HFF-Myc (cell line): ENCODE results near the gene IGF2R.

Experiments
- DNase-seq: peaks from one replicate; pipeline ENCODE4 v3.0.0-alpha.2; 2011; ENCODE audit warnings: low read depth; ENCODE audit errors: extremely low read depth
- H3K4me3 ChIP-seq: replicated peaks from 2 replicates; pipeline ENCODE4 v1.5.1; 2011; ENCODE audit warnings: low read depth, mild to moderate bottlenecking, control low read depth, low read length
- CTCF ChIP-seq: IDR thresholded peaks from 2 replicates; pipeline ENCODE4 v1.5.1; 2012; ENCODE audit warnings: mild to moderate bottlenecking, low read depth, low read length, control low read depth; ENCODE audit errors: missing control alignments

Gene IGF2R

GRCh38 chr6:160042014-160042773, 73.3 kb downstream of the IGF2R start:
- no peak for TF ChIP-seq CTCF
- DNase-seq, result no peak
- H3K4me3 ChIP-seq, result no peak overlapping the region

- TF ChIP-seq CTCF, result no peak
- DNase-seq, result no peak
- H3K4me3 ChIP-seq, result no peak overlapping the region
Observed at GRCh38 chr6:160042788-160043301, 74.0 kb downstream of the IGF2R start.

GRCh38 chr6:160043784-160044183, 74.9 kb downstream of the IGF2R start:
- H3K4me3 ChIP-seq, result no peak overlapping the region
- DNase-seq, result no peak
- TF ChIP-seq CTCF, result no peak

- no peak for DNase-seq
- no peak overlapping the region for H3K4me3 ChIP-seq
- TF ChIP-seq CTCF, result no peak
Observed at GRCh38 chr6:160044687-160045086, 75.8 kb downstream of the IGF2R start.

- DNase-seq, result no peak
- no peak overlapping the region for H3K4me3 ChIP-seq
- no peak for TF ChIP-seq CTCF
Observed at GRCh38 chr6:160048471-160048870, 79.6 kb downstream of the IGF2R start.

GRCh38 chr6:160049346-160049745, 80.5 kb downstream of the IGF2R start:
- DNase-seq, result no peak
- TF ChIP-seq CTCF, result no peak
- no peak overlapping the region for H3K4me3 ChIP-seq
